GM12878 (cell line): ENCODE results near the gene SETD2. TPM values are rescaled to one million over a fixed set of nuclear protein-coding genes. Genes with fewer than 3 reads are reported as not detected.

Experiments used
- ATAC-seq: fragments of 200-7000 bp; cut with Tn5 transposase; 3 replicates; pipeline ENCODE4 v1.9.1; 2020; ENCODE audit warnings: mild to moderate bottlenecking, moderate library complexity
- BruUV-seq: library from RNA; stranded (reverse); fragments of 400-500 nt; replicated peaks from 2 replicates; lab custom pipeline; 2021; lab: Mats Ljungman, UMichigan
- CTCF ChIA-PET: fragments of 300-600 bp; sonication (Branson Sonifier 250); formaldehyde crosslinking; extraction: SDS; loops from one replicate; lab custom pipeline; 2021; ENCODE audit warnings: inconsistent platforms; lab: Yijun Ruan, JAX
- POLR2A ChIA-PET: fragments of 350-600 bp; formaldehyde crosslinking; extraction: SDS; loops from one replicate; lab custom pipeline; 2021; ENCODE audit warnings: inconsistent platforms; lab: Charles Lee
- RAD21 ChIA-PET: fragments of 300-600 bp; sonication (Branson Sonifier 250); formaldehyde crosslinking; loops from one replicate; lab custom pipeline; 2023; ENCODE audit warnings: antibody characterized with exemption; ENCODE audit not compliant: unreplicated experiment; lab: Charles Lee
- SMC1A ChIA-PET: fragments of 300-600 bp; sonication (Branson Sonifier 250); formaldehyde crosslinking; loops from one replicate; lab custom pipeline; 2023; ENCODE audit not compliant: unreplicated experiment, uncharacterized antibody; lab: Charles Lee
- DNase-seq: peaks from one replicate; pipeline ENCODE4 v3.0.0-alpha.2; 2011; ENCODE audit warnings: low read depth, low spot score
- FAIRE-seq: peaks from 3 replicates; lab custom pipeline; 2011; peaks lifted over from hg19 to GRCh38; lab: Jason Lieb, UNC
- H2AFZ ChIP-seq: 2 replicates; pipeline ENCODE4 v1.6.0; 2011; ENCODE audit warnings: low read depth, low read length, control low read depth; ENCODE audit not compliant: control insufficient read depth
- H3K27ac ChIP-seq: 2 replicates; pipeline ENCODE4 v1.5.1; 2011; ENCODE audit warnings: control low read depth; ENCODE audit not compliant: control insufficient read depth, insufficient read depth
- H3K27me3 ChIP-seq, 2 experiments: replicated peaks in 1 of 2; 2 replicates each; pipeline versions ENCODE4 v1.6.0 to v1.6.1; 2011; ENCODE audit warnings: low read length in 1 of 2; ENCODE audit not compliant: control insufficient read depth in 2 of 2, insufficient read depth in 2 of 2
- H3K36me3 ChIP-seq, 2 experiments: 2 replicates each; pipeline ENCODE4 v1.5.1; 2011; ENCODE audit warnings: low read length in 1 of 2; ENCODE audit not compliant: control insufficient read depth in 2 of 2, insufficient read depth in 2 of 2
- H3K4me1 ChIP-seq: 2 replicates; pipeline ENCODE4 v1.6.1; 2011; ENCODE audit warnings: mild to moderate bottlenecking, low read length, moderate library complexity, mixed read lengths; ENCODE audit not compliant: control insufficient read depth, insufficient read depth
- H3K4me2 ChIP-seq: 2 replicates; pipeline ENCODE4 v1.6.0; 2011; ENCODE audit warnings: control low read depth; ENCODE audit not compliant: control insufficient read depth, insufficient read depth
- H3K4me3 ChIP-seq: fragments of 200-600 bp; sonication (generic); 2 replicates; pipeline ENCODE4 v1.5.1; 2016
- H3K79me2 ChIP-seq: 2 replicates; pipeline ENCODE4 v1.6.0; 2011; ENCODE audit warnings: low read length; ENCODE audit not compliant: control insufficient read depth, insufficient read depth
- H3K9ac ChIP-seq: 2 replicates; pipeline ENCODE4 v1.8.0; 2011; ENCODE audit warnings: low read length, control low read depth, mixed read lengths; ENCODE audit not compliant: control insufficient read depth, insufficient read depth
- H3K9me3 ChIP-seq: replicated peaks from 3 replicates; pipeline ENCODE4 v1.5.1; 2011; ENCODE audit warnings: mild to moderate bottlenecking, low read length; ENCODE audit not compliant: control insufficient read depth, insufficient read depth
- H4K20me1 ChIP-seq: 2 replicates; pipeline ENCODE4 v1.6.0; 2011; ENCODE audit not compliant: control insufficient read depth, insufficient read depth
- CTCF ChIP-seq, 3 experiments: IDR thresholded peaks in 2 of 3; conservative IDR thresholded peaks in 1 of 3; 2 replicates each; pipeline ENCODE4 v1.5.1; 2011; ENCODE audit warnings: low read depth in 3 of 3, low read length in 3 of 3, mild to moderate bottlenecking in 3 of 3, control low read depth in 2 of 3, moderate library complexity in 2 of 3, inconsistent platforms in 1 of 3, mixed read lengths in 1 of 3; ENCODE audit not compliant: control insufficient read depth in 2 of 3, insufficient read depth in 1 of 3; ENCODE audit errors: extremely low read depth in 1 of 3
- ELK1 ChIP-seq: IDR thresholded peaks from 2 replicates; pipeline ENCODE4 v1.6.1; 2012; ENCODE audit warnings: low read depth, low read length, improper control_type of control experiment
- MLLT1 ChIP-seq: fragments of 450-650 bp; IDR thresholded peaks from 2 replicates; pipeline ENCODE4 v1.6.1; 2016; ENCODE audit warnings: mild to moderate bottlenecking
- MXI1 ChIP-seq: fragments of 150-350 bp; IDR thresholded peaks from 2 replicates; pipeline ENCODE4 v1.6.1; 2011; ENCODE audit warnings: low read depth, mild to moderate bottlenecking, inconsistent platforms, low read length, improper control_type of control experiment
- NFYB ChIP-seq: IDR thresholded peaks from 2 replicates; pipeline ENCODE4 v1.6.1; 2011; ENCODE audit warnings: low read depth, mild to moderate bottlenecking, low read length, improper control_type of control experiment, moderate library complexity; ENCODE audit not compliant: insufficient read depth
- PAX5 ChIP-seq: IDR thresholded peaks from 2 replicates; pipeline ENCODE4 v1.6.1; 2011; ENCODE audit warnings: low read depth, low read length, borderline replicate concordance
- RBBP5 ChIP-seq: fragments of 200-600 bp; sonication (generic); conservative IDR thresholded peaks from 2 replicates; pipeline ENCODE4 v1.6.1; 2016
- SIN3A ChIP-seq: IDR thresholded peaks from 2 replicates; pipeline ENCODE4 v1.6.1; 2012; ENCODE audit warnings: low read depth, low read length, improper control_type of control experiment
- SKIL ChIP-seq: fragments of 450-650 bp; IDR thresholded peaks from 2 replicates; pipeline ENCODE4 v1.6.1; 2017; ENCODE audit warnings: mild to moderate bottlenecking, low read depth, inconsistent platforms; ENCODE audit not compliant: poor library complexity, severe bottlenecking
- ZNF384 ChIP-seq: IDR thresholded peaks from 2 replicates; pipeline ENCODE4 v1.6.1; 2012; ENCODE audit warnings: low read depth, mild to moderate bottlenecking, low read length, improper control_type of control experiment, borderline replicate concordance
- in situ Hi-C: fragments of 300-500 bp; cut with MboI; formaldehyde crosslinking; loops from 9 replicates; pipeline ENCODE4 v1.14.3; 2018; ENCODE audit warnings: mixed read lengths
- intact Hi-C: fragments of 100-400 bp; cut with micrococcal nuclease; formaldehyde crosslinking; loops from one replicate; pipeline ENCODE4 v1.14.2; 2022; ENCODE audit not compliant: unreplicated experiment
- polyA plus RNA-seq, 11 experiments: library from polyadenylated mRNA; depleted of rRNA in 4 of 11; unstranded in 6 of 11; stranded (reverse) in 5 of 11; fragments of >200 nt; fragmentation: Nextera tagmentation in 4 of 11; fragmentation: Illumina TruSeq in 1 of 11; extraction: Ambion mirVana in 4 of 11; extraction: Trizol in 1 of 11; gene quantifications; 1 replicate in 1 of 11; 2 replicates in 10 of 11; pipeline versions ENCODE4 v1.2.1 to v1.2.3, GENCODE V29; 2011 to 2016; ENCODE audit warnings: inconsistent platforms in 2 of 11, missing spikeins in 2 of 11, low read depth in 1 of 11
- total RNA-seq, 4 experiments: library from RNA; depleted of rRNA in 3 of 4; stranded (reverse); fragments of >200 nt in 3 of 4; fragmentation: Illumina TruSeq in 1 of 4; extraction: Trizol in 1 of 4; gene quantifications; 2 replicates each; pipeline versions ENCODE4 v1.2.1 to v1.2.3, GENCODE V29; 2013 to 2021

Gene SETD2
- total and polyA plus RNA-seq, 10 of the 15 experiments (the other 5 are each of a cell fraction or from before 2014, with no cell fraction given): 8.4 to 44.9 (median 24.5) TPM

- Histone ChIP-seq H3K9ac (no peak overlapping the region), H3K9me3 (no peaks in the 10 kb centered on the region), H2AFZ (no peak overlapping the region), H3K4me2 (no peak overlapping the region), H4K20me1 (no peaks in the 10 kb centered on the region), H3K36me3 (peaks cover 1 to 4% of the 10 kb centered on the region in 2 experiments), H3K4me3 (no peak overlapping the region), H3K27ac (no peak overlapping the region), H3K4me1 (no peaks in the 10 kb centered on the region), H3K27me3 (no peaks in the 10 kb centered on the region), H3K79me2 (no peaks in the 10 kb centered on the region)
- ChIA-PET POLR2A (interaction anchor here (0.7 to 1.5 kb wide), 2 partner anchors 10 to 18 kb away, joined by 3 read pairs; no protein-coding TSS in a partner anchor), RAD21 (no interaction called here), CTCF (no interaction called here), SMC1A (interaction anchor here (0.7 kb wide), 1 partner anchor 631 kb away, joined by 3 read pairs; no protein-coding TSS in a partner anchor)
- no peak for TF ChIP-seq CTCF (IDR thresholded peaks at IDR 0.05 in 2 of 3, conservative IDR thresholded peaks at IDR 0.05 in 1 of 3; ENCODE audit: control insufficient read depth in 2 of 3, extremely low read depth in 1 of 3, insufficient read depth in 1 of 3, low read depth in 3 of 3, low read length in 3 of 3)
- no peak for TF ChIP-seq RBBP5
- no peak for TF ChIP-seq ZNF384
- TF ChIP-seq PAX5: no peak
- no peak for TF ChIP-seq NFYB
- TF ChIP-seq MXI1: no peak
- TF ChIP-seq MLLT1: no peak
- no peak for TF ChIP-seq ELK1
- TF ChIP-seq SKIL: no peak
- TF ChIP-seq SIN3A: no peak
- in situ Hi-C loops: no loop called here
- no peak for FAIRE-seq
- BruUV-seq: no TSS peak
- ATAC-seq: no peak
- intact Hi-C loops: no loop called here
- no peak for DNase-seq
Observed at GRCh38 chr3:47104259-47104658, 59.7 kb downstream of the SETD2 start.
